GM23338 (cell line): ENCODE data around the gene HIVEP1. TPM values are rescaled to one million over a fixed set of nuclear protein-coding genes. Genes with fewer than 3 reads are reported as not detected.

Experiments
- ATAC-seq: fragments of 200-7000 bp; cut with Tn5 transposase; 3 replicates; pipeline ENCODE4 v1.9.1; 2020
- DNase-seq: peaks from one replicate; pipeline ENCODE4 v3.0.0-alpha.2; 2015; ENCODE audit warnings: low spot score
- H2AFZ ChIP-seq: fragments of 200-600 bp; sonication (generic); 2 replicates; pipeline ENCODE4 v1.8.0; 2016; ENCODE audit warnings: antibody characterized with exemption, mild to moderate bottlenecking, moderate library complexity
- H3F3A ChIP-seq: fragments of 200-600 bp; sonication (generic); replicated peaks from 2 replicates; pipeline ENCODE4 v1.8.0; 2017; ENCODE audit warnings: antibody characterized with exemption, mixed run types, low read depth
- H3K27ac ChIP-seq: fragments of 200-600 bp; sonication (generic); 2 replicates; pipeline ENCODE4 v1.6.1; 2016; ENCODE audit warnings: low read depth
- H3K27me3 ChIP-seq: fragments of 200-600 bp; sonication (generic); 2 replicates; pipeline ENCODE4 v1.8.0; 2016; ENCODE audit warnings: mild to moderate bottlenecking, mixed run types, moderate library complexity; ENCODE audit not compliant: insufficient read depth
- H3K36me3 ChIP-seq: fragments of 200-600 bp; sonication (generic); 2 replicates; pipeline ENCODE4 v1.8.0; 2016; ENCODE audit warnings: mild to moderate bottlenecking; ENCODE audit not compliant: insufficient read depth
- H3K4me1 ChIP-seq: fragments of 200-600 bp; sonication (generic); 2 replicates; pipeline ENCODE4 v1.8.0; 2016; ENCODE audit warnings: mild to moderate bottlenecking, moderate library complexity; ENCODE audit not compliant: insufficient read depth
- H3K4me2 ChIP-seq: fragments of 200-600 bp; sonication (generic); 2 replicates; pipeline ENCODE4 v1.7.1; 2017; ENCODE audit warnings: mixed run types
- H3K4me3 ChIP-seq: fragments of 200-600 bp; sonication (generic); 2 replicates; pipeline ENCODE4 v1.6.1; 2016; ENCODE audit warnings: mixed run types
- H3K79me2 ChIP-seq: fragments of 200-600 bp; sonication (generic); replicated peaks from 2 replicates; pipeline ENCODE4 v1.8.0; 2017; ENCODE audit warnings: mild to moderate bottlenecking; ENCODE audit not compliant: insufficient read depth
- H3K9me2 ChIP-seq: fragments of 200-600 bp; sonication (generic); 2 replicates; pipeline ENCODE4 v1.8.0; 2017; ENCODE audit not compliant: insufficient read depth
- H4K20me1 ChIP-seq: fragments of 200-600 bp; sonication (generic); replicated peaks from 2 replicates; pipeline ENCODE4 v1.8.0; 2017; ENCODE audit warnings: mild to moderate bottlenecking; ENCODE audit not compliant: insufficient read depth
- H3K27ac Mint-ChIP-seq: 2 replicates; pipeline ENCODE4 v1.8.0; 2020; ENCODE audit warnings: inconsistent platforms, mild to moderate bottlenecking, moderate library complexity, mixed read lengths
- H3K27me3 Mint-ChIP-seq: 3 replicates; pipeline ENCODE4 v1.8.0; 2022; ENCODE audit warnings: low read depth, mild to moderate bottlenecking, moderate library complexity, mixed read lengths, inconsistent platforms; ENCODE audit not compliant: insufficient read depth, poor library complexity
- H3K36me3 Mint-ChIP-seq: 3 replicates; pipeline ENCODE4 v1.8.0; 2021; ENCODE audit warnings: low read depth, mild to moderate bottlenecking, inconsistent platforms, moderate library complexity, mixed read lengths
- H3K4me1 Mint-ChIP-seq: 3 replicates; pipeline ENCODE4 v1.8.0; 2020; ENCODE audit warnings: mild to moderate bottlenecking, inconsistent platforms, mixed read lengths
- H3K4me3 Mint-ChIP-seq: 3 replicates; pipeline ENCODE4 v1.8.0; 2021; ENCODE audit warnings: moderate library complexity, mild to moderate bottlenecking, inconsistent platforms, mixed read lengths
- H3K9me3 Mint-ChIP-seq: 3 replicates; pipeline ENCODE4 v1.8.0; 2020; ENCODE audit warnings: moderate library complexity, mild to moderate bottlenecking, inconsistent platforms, mixed read lengths
- CREB1 ChIP-seq: fragments of 250-450 bp; sonication (Bioruptor Pico); IDR thresholded peaks from 2 replicates; pipeline ENCODE4 v1.5.0; 2020; ENCODE audit warnings: low read depth, mild to moderate bottlenecking, moderate library complexity
- CTCF ChIP-seq, 2 experiments: fragments of 200-600 bp in 1 of 2; sonication (generic) in 1 of 2; conservative IDR thresholded peaks; 2 replicates each; pipeline versions ENCODE4 v1.5.1 to v1.6.1; 2016 to 2017; ENCODE audit warnings: antibody characterized with exemption in 2 of 2, low read depth in 2 of 2, mild to moderate bottlenecking in 2 of 2, moderate library complexity in 1 of 2
- ETS1 ChIP-seq: IDR thresholded peaks from 2 replicates; pipeline ENCODE4 v1.6.1; 2016; ENCODE audit warnings: antibody characterized with exemption
- EZH2 ChIP-seq: fragments of 200-600 bp; sonication (generic); IDR thresholded peaks from one replicate; pipeline ENCODE4 v1.8.0; 2017; ENCODE audit warnings: antibody characterized with exemption, mild to moderate bottlenecking, low read depth; ENCODE audit not compliant: unreplicated experiment
- EZH2phosphoT487 ChIP-seq: fragments of 200-600 bp; sonication (generic); IDR thresholded peaks from one replicate; pipeline ENCODE4 v1.8.1; 2018; ENCODE audit warnings: antibody characterized with exemption; ENCODE audit not compliant: unreplicated experiment
- JUNB ChIP-seq: IDR thresholded peaks from one replicate; pipeline ENCODE4 v1.6.1; 2016; ENCODE audit warnings: antibody characterized with exemption; ENCODE audit not compliant: unreplicated experiment
- NANOG ChIP-seq: IDR thresholded peaks from 2 replicates; pipeline ENCODE4 v1.6.1; 2016; ENCODE audit warnings: antibody characterized with exemption, borderline replicate concordance
- POLR2AphosphoS5 ChIP-seq: IDR thresholded peaks from 2 replicates; pipeline ENCODE4 v1.6.1; 2016; ENCODE audit warnings: antibody characterized with exemption, low read depth
- REST ChIP-seq: IDR thresholded peaks from one replicate; pipeline ENCODE4 v1.6.1; 2018; ENCODE audit warnings: antibody characterized with exemption; ENCODE audit not compliant: unreplicated experiment
- STAT1 ChIP-seq: IDR thresholded peaks from one replicate; pipeline ENCODE4 v1.6.1; 2016; ENCODE audit warnings: antibody characterized with exemption; ENCODE audit not compliant: unreplicated experiment
- ZNF114 ChIP-seq: fragments of 250-450 bp; sonication (Bioruptor Pico); IDR thresholded peaks from 2 replicates; pipeline ENCODE4 v1.5.0; 2020; ENCODE audit warnings: mild to moderate bottlenecking, moderate library complexity
- ZNF331 ChIP-seq: fragments of 250-450 bp; sonication (Bioruptor Pico); IDR thresholded peaks from 2 replicates; pipeline ENCODE4 v1.5.0; 2020; ENCODE audit warnings: low read depth, mild to moderate bottlenecking, moderate library complexity
- ZNF462 ChIP-seq: fragments of 250-450 bp; sonication (Bioruptor Pico); IDR thresholded peaks from 2 replicates; pipeline ENCODE4 v1.5.0; 2020; ENCODE audit warnings: mild to moderate bottlenecking, moderate library complexity
- polyA plus RNA-seq: library from polyadenylated mRNA; unstranded; fragments of >200 nt; fragmentation: Nextera tagmentation; extraction: Ambion mirVana; gene quantifications from 2 replicates; pipeline ENCODE4 v1.2.1, GENCODE V29; 2016
- total RNA-seq: library from RNA; depleted of rRNA; stranded (reverse); fragments of >200 nt; shearing (Covaris generic); gene quantifications from 2 replicates; pipeline ENCODE4 v1.2.3, GENCODE V29; 2014

HIVEP1 gene
- total and polyA plus RNA-seq, 2 experiments from 2014 or later = 10.1 to 21.7 TPM

GRCh38 chr6:12136905-12137304 lies 124.8 kb downstream of the HIVEP1 start:
- ATAC-seq = no peak
- Histone ChIP-seq H2AFZ (no peak overlapping the region), H3F3A (no peaks in the 10 kb centered on the region), H3K9me2 (no peaks in the 10 kb centered on the region), H3K27me3 (no peaks in the 10 kb centered on the region), H4K20me1 (no peaks in the 10 kb centered on the region), H3K27ac (no peak overlapping the region), H3K4me2 (no peak overlapping the region), H3K4me1 (no peaks in the 10 kb centered on the region), H3K36me3 (peaks cover 27% of the 10 kb centered on the region), H3K4me3 (no peak overlapping the region), H3K79me2 (no peaks in the 10 kb centered on the region)
- H3K36me3 Mint-ChIP-seq = peaks cover 68% of the 10 kb centered on the region
- H3K27ac Mint-ChIP-seq = no peak overlapping the region
- DNase-seq = no peak
- H3K9me3 Mint-ChIP-seq = peaks cover 38% of the 10 kb centered on the region
- H3K27me3 Mint-ChIP-seq = peaks cover 4% of the 10 kb centered on the region
- TF ChIP-seq CREB1 (no peak), REST (no peak), ZNF331 (CRISPR knock-in tag) (no peak), ZNF114 (CRISPR knock-in tag) (no peak), EZH2phosphoT487 (no peak), EZH2 (no peak), CTCF (conservative IDR thresholded peaks at IDR 0.05; ENCODE audit: low read depth in 2 of 2) (no peak), POLR2AphosphoS5 (no peak), ETS1 (no peak), JUNB (no peak), NANOG (no peak), ZNF462 (no peak), STAT1 (no peak)
- no peak overlapping the region for H3K4me3 Mint-ChIP-seq
- H3K4me1 Mint-ChIP-seq = no peaks in the 10 kb centered on the region
